A673 (cell line): Measurements from ENCODE around the gene NEXN. TPM values are rescaled to one million over a fixed set of nuclear protein-coding genes. Genes with fewer than 3 reads are reported as not detected.

Experiments
- BruUV-seq: library from RNA; stranded (reverse); fragments of 400-500 nt; replicated peaks from 2 replicates; lab custom pipeline; 2021; lab: Mats Ljungman, UMichigan
- CTCF ChIA-PET: fragments of 300-600 bp; sonication (Branson Sonifier 250); formaldehyde crosslinking; loops from one replicate; lab custom pipeline; 2022; ENCODE audit warnings: antibody characterized with exemption; lab: Charles Lee
- POLR2A ChIA-PET: fragments of 300-600 bp; sonication (Branson Sonifier 250); formaldehyde crosslinking; loops from one replicate; lab custom pipeline; 2022; ENCODE audit warnings: antibody characterized with exemption; ENCODE audit not compliant: low non-redundant PET; lab: Charles Lee
- DNase-seq: peaks from one replicate; pipeline ENCODE4 v3.0.0-alpha.2; 2015; ENCODE audit warnings: low spot score
- H3K27ac ChIP-seq: fragments of 200-600 bp; sonication (generic); 2 replicates; pipeline ENCODE4 v1.5.1; 2016; ENCODE audit warnings: mixed run types, low read depth, mild to moderate bottlenecking, mixed read lengths, antibody characterized with exemption, low read length; ENCODE audit not compliant: poor library complexity, severe bottlenecking
- H3K27me3 ChIP-seq: fragments of 200-600 bp; sonication (generic); replicated peaks from 2 replicates; pipeline ENCODE4 v1.6.1; 2017; ENCODE audit warnings: mixed run types, low read depth, mild to moderate bottlenecking, mixed read lengths, antibody characterized with exemption, low read length; ENCODE audit not compliant: insufficient read depth, poor library complexity
- H3K36me3 ChIP-seq: fragments of 200-600 bp; sonication (generic); 2 replicates; pipeline ENCODE4 v1.6.1; 2016; ENCODE audit warnings: mixed run types, mild to moderate bottlenecking, mixed read lengths, antibody characterized with exemption, low read length; ENCODE audit not compliant: insufficient read depth, poor library complexity, severe bottlenecking
- H3K4me1 ChIP-seq: fragments of 200-600 bp; sonication (generic); 2 replicates; pipeline ENCODE4 v1.6.1; 2017; ENCODE audit warnings: mixed run types, mild to moderate bottlenecking, mixed read lengths, antibody characterized with exemption, low read length; ENCODE audit not compliant: insufficient read depth, poor library complexity, severe bottlenecking
- H3K4me3 ChIP-seq: fragments of 200-600 bp; sonication (generic); 2 replicates; pipeline ENCODE4 v1.5.1; 2016; ENCODE audit warnings: low read depth, mixed run types, mild to moderate bottlenecking, mixed read lengths, low read length; ENCODE audit not compliant: poor library complexity, severe bottlenecking
- H3K9me3 ChIP-seq: fragments of 200-600 bp; sonication (generic); 2 replicates; pipeline ENCODE4 v1.6.1; 2016; ENCODE audit warnings: mixed run types, low read depth, mild to moderate bottlenecking, mixed read lengths, antibody characterized with exemption, low read length; ENCODE audit not compliant: poor library complexity, severe bottlenecking
- EZH2 ChIP-seq: fragments of 200-600 bp; sonication (generic); IDR thresholded peaks from 2 replicates; pipeline ENCODE4 v1.6.1; 2017; ENCODE audit warnings: borderline replicate concordance, low read depth, mild to moderate bottlenecking, mixed read lengths, antibody characterized with exemption, low read length; ENCODE audit not compliant: poor library complexity, severe bottlenecking
- intact Hi-C: fragments of 100-400 bp; cut with micrococcal nuclease; formaldehyde crosslinking; loops from one replicate; pipeline ENCODE4 v1.10.0; 2022; ENCODE audit not compliant: unreplicated experiment
- total RNA-seq: library from RNA; stranded (reverse); gene quantifications from 2 replicates; pipeline ENCODE4 v1.2.3, GENCODE V29; 2021
- TF ChIP-seq, protein P1 (sequence below): fragments of 300-800, 200-600 bp; sonication (generic); conservative IDR thresholded peaks from 2 replicates; pipeline ENCODE4 v1.5.1; 2017; ENCODE audit warnings: low read depth, mild to moderate bottlenecking, antibody characterized with exemption, low read length, moderate library complexity, mixed read lengths

Gene NEXN
- total RNA-seq, 1 experiment from 2014 or later, result 0.45 TPM

DNA sequence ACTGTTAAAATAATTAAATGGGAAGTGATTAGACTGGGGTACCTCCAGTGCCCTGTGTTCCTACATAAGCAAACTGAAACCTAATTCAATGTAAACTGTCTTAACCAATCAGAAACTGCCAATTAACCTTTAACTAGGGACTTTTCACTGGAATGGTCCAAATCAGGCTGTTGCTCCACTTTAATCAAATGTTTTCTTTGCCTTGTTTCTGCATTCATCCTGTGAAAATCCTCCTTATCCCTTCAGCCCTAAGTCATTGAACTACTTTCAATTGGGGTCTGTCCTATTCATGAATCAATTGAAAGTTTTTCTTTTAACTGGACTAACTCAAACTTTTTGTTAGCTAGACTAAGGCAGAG lies 95.6 kb downstream of the NEXN start:
- BruUV-seq, result no TSS peak
- no peak for DNase-seq
- no peak for TF ChIP-seq EZH2
- TF ChIP-seq, protein P1, sequence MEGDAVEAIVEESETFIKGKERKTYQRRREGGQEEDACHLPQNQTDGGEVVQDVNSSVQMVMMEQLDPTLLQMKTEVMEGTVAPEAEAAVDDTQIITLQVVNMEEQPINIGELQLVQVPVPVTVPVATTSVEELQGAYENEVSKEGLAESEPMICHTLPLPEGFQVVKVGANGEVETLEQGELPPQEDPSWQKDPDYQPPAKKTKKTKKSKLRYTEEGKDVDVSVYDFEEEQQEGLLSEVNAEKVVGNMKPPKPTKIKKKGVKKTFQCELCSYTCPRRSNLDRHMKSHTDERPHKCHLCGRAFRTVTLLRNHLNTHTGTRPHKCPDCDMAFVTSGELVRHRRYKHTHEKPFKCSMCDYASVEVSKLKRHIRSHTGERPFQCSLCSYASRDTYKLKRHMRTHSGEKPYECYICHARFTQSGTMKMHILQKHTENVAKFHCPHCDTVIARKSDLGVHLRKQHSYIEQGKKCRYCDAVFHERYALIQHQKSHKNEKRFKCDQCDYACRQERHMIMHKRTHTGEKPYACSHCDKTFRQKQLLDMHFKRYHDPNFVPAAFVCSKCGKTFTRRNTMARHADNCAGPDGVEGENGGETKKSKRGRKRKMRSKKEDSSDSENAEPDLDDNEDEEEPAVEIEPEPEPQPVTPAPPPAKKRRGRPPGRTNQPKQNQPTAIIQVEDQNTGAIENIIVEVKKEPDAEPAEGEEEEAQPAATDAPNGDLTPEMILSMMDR, result no peak
- CTCF ChIA-PET, result no interaction called here
- no peak overlapping the region for H3K4me3 ChIP-seq
- POLR2A ChIA-PET, result interaction anchor here (0.8 kb wide), 1 partner anchor 16 kb away, joined by 3 read pairs; no protein-coding TSS in a partner anchor
- H3K9me3 ChIP-seq, result no peaks in the 10 kb centered on the region
- intact Hi-C loops, result no loop called here
- peaks cover 18% of the 10 kb centered on the region for H3K4me1 ChIP-seq
- H3K27me3 ChIP-seq, result no peaks in the 10 kb centered on the region
- H3K36me3 ChIP-seq, result no peaks in the 10 kb centered on the region
- no peak overlapping the region for H3K27ac ChIP-seq

DNA sequence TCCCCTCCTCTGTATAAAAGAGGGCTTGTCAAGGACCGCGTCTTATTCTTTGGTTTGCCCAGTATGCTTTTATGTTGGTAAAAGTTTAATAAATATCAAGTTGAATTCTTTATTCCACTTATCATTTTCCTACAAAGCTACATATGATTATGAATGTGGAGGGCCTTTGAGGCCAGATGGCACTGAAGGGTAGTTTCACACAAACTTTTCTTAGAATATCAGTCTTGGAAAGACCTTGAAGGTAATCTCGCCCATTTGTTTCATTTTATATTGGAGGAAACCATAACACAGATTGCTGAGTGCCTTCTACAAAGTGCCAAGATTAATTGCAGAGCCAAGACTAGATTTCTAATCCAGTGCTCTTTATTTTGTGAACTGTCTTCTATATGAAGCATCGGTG lies 96.2 kb downstream of the NEXN start:
- ChIA-PET POLR2A (interaction anchor here (0.8 kb wide), 1 partner anchor 15 kb away, joined by 3 read pairs; no protein-coding TSS in a partner anchor), CTCF (no interaction called here)
- Histone ChIP-seq H3K4me1 (peaks cover 18% of the 10 kb centered on the region), H3K9me3 (no peaks in the 10 kb centered on the region), H3K36me3 (no peaks in the 10 kb centered on the region), H3K27ac (no peak overlapping the region), H3K4me3 (no peak overlapping the region), H3K27me3 (no peaks in the 10 kb centered on the region)
- intact Hi-C loops, result no loop called here
- no TSS peak for BruUV-seq
- TF ChIP-seq EZH2, result no peak
- TF ChIP-seq, protein P1, result no peak
- DNase-seq, result no peak

- BruUV-seq, result no TSS peak
- Histone ChIP-seq H3K36me3 (no peaks in the 10 kb centered on the region), H3K4me1 (peaks cover 3% of the 10 kb centered on the region), H3K9me3 (no peaks in the 10 kb centered on the region), H3K4me3 (no peak overlapping the region), H3K27me3 (no peaks in the 10 kb centered on the region), H3K27ac (no peak overlapping the region)
- CTCF ChIA-PET, result no interaction called here
- intact Hi-C loops, result no loop called here
- POLR2A ChIA-PET, result interaction anchor here (0.6 kb wide), 1 partner anchor 18 kb away, joined by 4 read pairs; the partner anchor contains the start of gene DNAJB4
- no peak for DNase-seq
- TF ChIP-seq, protein P1, result no peak
- TF ChIP-seq EZH2, result no peak
These were observed 98.4 kb downstream of the NEXN start for GRCh38 chr1:77986810-77987209.
